Measurements from ENCODE around the gene MCHR1.
"Not testable (repeated sequence)": the region's sequence is repeated elsewhere in the genome, so short reads cannot be mapped to it uniquely, and the experiment has no call there.

The MCHR1 gene

GRCh38 chr22:40659166-40659565, 20.1 kb upstream of the MCHR1 start:
- no peak for DNase-seq

- DNase-seq, result no peak
Measured at GRCh38 chr22:40660730-40661129, 18.6 kb upstream of the MCHR1 start.

- no peak for DNase-seq
Measured at GRCh38 chr22:40661671-40662070, 17.6 kb upstream of the MCHR1 start.

GRCh38 chr22:40665312-40665711, 14.0 kb upstream of the MCHR1 start:
- DNase-seq, result no peak

GRCh38 chr22:40666151-40666848, 13.0 kb upstream of the MCHR1 start:
- no peak for DNase-seq

GRCh38 chr22:40668611-40669411, 10.5 kb upstream of the MCHR1 start:
- DNase-seq, result no peak

- no peak for DNase-seq
Measured at GRCh38 chr22:40670058-40670457, 9.2 kb upstream of the MCHR1 start.

- DNase-seq, result no peak
Measured at GRCh38 chr22:40671369-40671768, 7.9 kb upstream of the MCHR1 start.

- DNase-seq, result no peak
Measured at GRCh38 chr22:40671796-40672360, 7.4 kb upstream of the MCHR1 start.

GRCh38 chr22:40673017-40673416, 6.3 kb upstream of the MCHR1 start:
- DNase-seq, result no peak

GRCh38 chr22:40674274-40674673, 5.0 kb upstream of the MCHR1 start:
- DNase-seq, result no peak

- DNase-seq, result not testable (repeated sequence)
Measured at GRCh38 chr22:40676166-40676565, 3.1 kb upstream of the MCHR1 start.

GRCh38 chr22:40676644-40677043, 2.6 kb upstream of the MCHR1 start:
- DNase-seq, result no peak

- no peak for DNase-seq
Measured at GRCh38 chr22:40678493-40679248, 613 bp upstream of the MCHR1 start.

- DNase-seq, result no peak
Measured at GRCh38 chr22:40679964-40680818, 907 bp downstream of the MCHR1 start.

- DNase-seq, result no peak
Measured at GRCh38 chr22:40680819-40681183, 1.5 kb downstream of the MCHR1 start.

GRCh38 chr22:40681451-40681850, 2.2 kb downstream of the MCHR1 start:
- DNase-seq, result no peak

- DNase-seq, result no peak
Measured at GRCh38 chr22:40684728-40685127, 5.4 kb downstream of the MCHR1 start.

- no peak for DNase-seq
Measured at GRCh38 chr22:40685406-40685805, 6.1 kb downstream of the MCHR1 start.

GRCh38 chr22:40687706-40688105, 8.4 kb downstream of the MCHR1 start:
- DNase-seq, result no peak

GRCh38 chr22:40690370-40690769, 11.1 kb downstream of the MCHR1 start:
- no peak for DNase-seq

GRCh38 chr22:40691532-40691931, 12.2 kb downstream of the MCHR1 start:
- DNase-seq, result no peak
